Measurements from ENCODE around the gene RAB30. TPM values are rescaled to one million over a fixed set of nuclear protein-coding genes. Genes with fewer than 3 reads are reported as not detected.

The RAB30 gene, protein sequence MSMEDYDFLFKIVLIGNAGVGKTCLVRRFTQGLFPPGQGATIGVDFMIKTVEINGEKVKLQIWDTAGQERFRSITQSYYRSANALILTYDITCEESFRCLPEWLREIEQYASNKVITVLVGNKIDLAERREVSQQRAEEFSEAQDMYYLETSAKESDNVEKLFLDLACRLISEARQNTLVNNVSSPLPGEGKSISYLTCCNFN
- 6.2 and 18.6 TPM in 2 replicates for total RNA-seq

DNA sequence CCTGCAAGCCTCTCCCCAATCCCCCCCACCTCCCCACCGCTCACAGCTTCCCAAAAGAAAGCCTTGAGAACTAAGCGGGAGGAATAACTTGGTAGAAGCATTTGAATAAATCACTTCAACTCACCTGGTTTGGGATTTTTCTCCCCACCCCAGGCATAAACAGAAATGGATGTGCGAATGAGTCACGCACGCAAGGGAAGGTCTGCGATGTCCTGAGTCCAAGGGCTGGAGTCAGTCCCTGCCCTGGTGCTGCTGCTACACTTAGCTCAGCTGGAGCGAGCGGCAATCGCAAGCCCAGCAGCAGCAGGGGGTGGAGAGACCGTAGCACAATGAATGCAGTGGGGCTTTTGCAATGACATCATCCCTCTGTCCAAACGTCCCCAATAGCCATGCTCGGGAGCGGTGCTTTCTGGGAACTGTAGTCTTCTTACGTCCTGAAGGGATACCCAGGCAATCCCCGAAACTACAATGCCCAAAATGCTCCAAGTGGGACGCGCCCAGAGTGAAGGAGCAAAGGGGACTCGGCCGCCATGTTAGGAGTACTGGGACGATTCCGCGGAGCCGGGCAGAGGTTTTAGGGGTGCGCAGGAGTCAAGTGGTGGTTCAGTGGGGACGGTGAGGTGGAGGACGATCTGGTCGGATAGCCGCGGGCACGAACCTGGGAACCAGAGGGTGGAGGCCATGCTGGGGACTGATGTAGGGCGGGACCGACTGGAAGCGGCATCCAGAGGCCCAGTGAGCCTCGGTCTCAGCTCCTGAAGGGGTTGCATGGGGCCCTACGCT, at the start of gene RAB30:
Gene RAB30 (minus strand): TSS at position 331 of the 783 bp plus-strand sequence. CDS start 74,581 bp downstream, outside the sequence.
- DNase-seq (ENCODE audit: extremely low read depth, low read depth, low spot score): peak; percentile 99

DNA sequence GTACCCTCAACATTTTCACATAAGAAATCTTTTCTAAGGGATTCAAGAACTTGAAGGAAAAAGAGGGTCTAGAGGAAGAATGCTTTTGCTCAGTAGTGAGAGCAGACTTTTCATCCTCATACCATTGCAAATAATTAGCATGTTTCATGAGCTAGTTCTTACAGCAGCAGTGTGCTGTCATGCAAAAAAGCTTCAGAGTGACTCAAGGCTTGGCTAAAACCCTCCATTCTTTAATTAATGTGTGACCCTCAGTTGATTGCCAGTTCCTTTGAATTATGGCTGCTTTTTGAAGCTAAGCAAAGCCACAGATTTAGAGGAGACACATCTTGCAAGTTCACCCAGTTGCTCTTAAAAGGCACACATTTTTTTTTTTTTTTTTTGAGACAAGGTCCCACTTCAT, 48.6 kb upstream of the RAB30 start:
- no peak for DNase-seq (ENCODE audit: extremely low read depth, low read depth, low spot score)

DNA sequence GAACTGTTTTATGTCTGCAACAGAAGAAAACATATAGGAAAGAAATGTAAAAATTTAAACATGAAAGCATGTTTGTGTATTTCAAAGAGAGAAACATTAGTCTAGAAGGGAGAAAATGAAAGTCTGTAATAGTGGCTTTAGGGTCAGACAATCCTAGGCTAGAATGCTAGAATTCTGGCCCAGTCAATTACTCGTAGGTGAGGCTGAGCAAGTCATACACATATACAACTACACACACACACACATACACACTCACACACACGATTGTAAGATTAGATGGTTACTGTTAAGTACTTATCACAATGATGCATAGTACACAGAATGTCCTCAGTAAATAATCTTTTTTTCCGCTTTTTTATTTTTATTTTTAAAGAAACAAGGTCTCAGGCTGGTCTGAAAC, 47.5 kb upstream of the RAB30 start:
- DNase-seq (ENCODE audit: extremely low read depth, low read depth, low spot score): no peak

DNA sequence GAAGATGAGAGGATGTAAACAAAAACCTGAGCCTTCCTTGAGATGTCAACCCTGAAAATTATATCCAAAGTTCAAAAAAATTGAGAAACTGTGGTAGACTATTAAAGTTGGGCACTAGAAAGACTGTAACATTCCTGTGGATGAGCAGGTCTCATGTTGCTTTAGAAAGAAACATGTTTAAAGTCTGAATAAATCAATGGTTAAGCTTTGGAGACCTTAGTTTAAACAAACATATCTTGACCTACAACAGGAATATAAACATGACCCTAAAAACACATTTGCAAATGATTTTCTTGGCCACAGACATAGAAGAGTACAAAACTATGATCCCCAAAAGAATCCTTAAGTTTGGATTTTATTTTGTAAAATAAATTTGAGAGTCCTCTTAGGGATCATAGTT, 47.1 kb upstream of the RAB30 start:
- no peak for DNase-seq (ENCODE audit: extremely low read depth, low read depth, low spot score)

DNA sequence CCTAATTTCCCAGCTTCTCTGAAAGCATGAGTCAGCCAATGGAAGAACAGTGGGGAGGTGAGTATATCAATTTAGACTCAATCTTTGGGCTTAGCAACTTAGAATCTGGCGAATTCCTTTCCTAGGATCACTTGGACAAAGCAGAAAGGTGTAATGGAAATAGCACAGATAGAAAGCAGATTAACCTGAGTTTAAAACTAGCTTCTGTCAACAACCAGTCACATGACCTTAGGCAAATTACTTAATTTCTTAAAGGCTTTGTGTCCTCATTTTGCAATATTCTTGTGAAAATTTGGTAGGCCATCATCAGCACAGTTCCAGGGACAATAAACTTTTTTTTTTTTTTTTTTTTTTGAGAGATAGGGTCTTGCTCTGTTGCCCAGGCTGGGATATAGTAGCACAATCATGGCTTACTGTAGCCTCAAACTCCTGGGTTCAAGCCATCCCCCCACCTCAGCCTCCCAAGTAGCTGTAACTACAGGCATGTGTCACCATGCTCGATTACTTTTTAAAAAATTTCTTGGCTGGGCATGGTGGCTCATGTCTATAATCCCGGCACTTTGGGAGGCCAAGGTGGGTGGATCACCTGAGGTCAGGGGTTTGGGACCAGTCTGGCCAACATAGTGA, 44.4 kb upstream of the RAB30 start:
- DNase-seq (ENCODE audit: extremely low read depth, low read depth, low spot score): no peak

DNA sequence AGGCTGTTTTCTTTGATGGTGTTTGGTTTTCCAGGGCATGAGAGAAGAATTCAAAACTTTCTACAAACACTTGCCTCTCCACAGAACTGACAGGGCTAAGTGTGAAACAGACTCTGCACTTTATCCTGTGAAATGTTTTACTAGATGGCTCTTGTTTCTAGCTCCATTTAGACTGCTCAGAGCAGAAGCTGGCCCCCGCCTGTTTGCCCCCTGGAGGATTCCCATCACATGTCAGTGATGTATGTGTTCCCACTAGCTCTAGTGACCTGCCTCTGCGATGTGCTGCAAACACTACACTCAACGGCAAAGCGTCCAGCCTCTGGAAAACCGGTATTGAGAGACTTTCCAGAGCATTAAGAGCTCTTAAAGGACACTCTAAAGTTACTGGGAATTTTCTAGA, 43.9 kb upstream of the RAB30 start:
- no peak for DNase-seq (ENCODE audit: extremely low read depth, low read depth, low spot score)

DNA sequence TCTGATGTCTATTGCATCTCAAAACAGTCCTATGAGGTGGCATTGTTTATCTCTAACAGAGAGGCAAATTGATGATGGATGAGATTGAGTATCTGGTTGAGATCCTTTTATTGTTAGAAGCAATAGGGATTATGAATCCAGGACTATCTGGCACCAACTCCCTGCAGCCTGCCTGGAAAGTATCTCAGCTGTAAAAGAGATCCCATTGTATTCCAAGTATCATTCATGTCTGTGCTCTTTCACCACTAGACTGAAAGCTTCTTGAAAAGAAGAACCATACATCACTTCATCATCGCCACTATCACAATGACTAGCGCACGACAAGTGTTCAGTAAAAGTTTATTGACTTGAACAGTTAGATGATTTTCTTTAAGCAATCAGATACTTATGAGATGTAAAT, 43.3 kb upstream of the RAB30 start:
- no peak for DNase-seq (ENCODE audit: extremely low read depth, low read depth, low spot score)

DNA sequence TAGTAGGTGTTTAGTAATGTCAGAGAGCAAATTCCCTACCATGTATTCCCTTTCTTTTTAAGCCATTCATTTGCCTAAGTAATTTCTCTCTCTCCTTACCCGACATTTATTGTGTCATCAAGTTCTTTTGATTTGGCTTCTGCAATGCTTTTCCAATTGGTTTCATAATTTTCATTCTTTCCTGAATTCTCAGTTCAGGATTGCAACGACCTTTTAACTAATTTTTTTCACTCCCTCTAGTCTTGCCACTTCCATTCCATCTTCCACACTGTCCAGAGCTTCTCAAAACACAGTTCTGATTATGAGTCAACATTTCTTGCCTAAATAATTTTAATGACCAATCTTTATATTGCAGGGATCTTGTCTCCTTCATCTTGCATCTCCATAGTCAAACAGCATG, 41.2 kb upstream of the RAB30 start:
- no peak for DNase-seq (ENCODE audit: extremely low read depth, low read depth, low spot score)

DNA sequence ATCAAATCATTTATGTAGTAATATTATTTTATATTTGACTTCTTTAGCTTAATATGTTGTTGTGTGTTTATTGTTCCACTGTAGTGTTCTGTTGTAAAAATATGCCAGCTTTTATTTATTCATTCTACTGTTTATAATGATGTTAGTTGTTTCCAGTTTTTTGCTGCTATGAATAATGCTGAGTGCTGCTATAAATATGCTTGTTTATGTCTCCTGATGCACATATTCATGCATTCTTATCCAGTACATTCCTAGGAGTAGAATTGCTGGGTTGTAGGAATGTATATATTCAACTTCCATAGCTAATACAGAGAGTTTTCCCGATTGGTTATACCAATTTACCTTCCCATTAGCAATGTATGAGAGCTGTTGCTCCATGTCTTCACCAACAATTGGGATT, 33.5 kb upstream of the RAB30 start:
- DNase-seq (ENCODE audit: extremely low read depth, low read depth, low spot score): no peak

DNA sequence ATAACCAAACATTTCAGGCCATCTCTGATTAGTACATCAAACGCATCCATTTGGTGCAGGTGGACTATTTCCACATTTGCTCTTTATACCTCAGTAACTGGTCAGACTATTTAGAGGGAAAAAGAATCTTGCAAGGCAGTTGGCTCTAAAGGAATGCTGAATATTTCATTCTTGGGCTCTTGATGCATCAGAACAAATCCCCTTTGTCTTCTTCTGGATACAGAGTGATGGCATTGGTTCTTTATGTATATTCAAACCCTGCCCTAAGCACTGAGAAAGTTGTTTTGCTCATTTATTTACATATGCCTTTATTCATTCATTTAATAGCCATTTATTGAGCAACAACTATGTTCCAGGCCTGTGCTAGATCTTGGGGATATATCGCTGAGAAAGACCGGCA, 31.1 kb upstream of the RAB30 start:
- DNase-seq (ENCODE audit: extremely low read depth, low read depth, low spot score): no peak

DNA sequence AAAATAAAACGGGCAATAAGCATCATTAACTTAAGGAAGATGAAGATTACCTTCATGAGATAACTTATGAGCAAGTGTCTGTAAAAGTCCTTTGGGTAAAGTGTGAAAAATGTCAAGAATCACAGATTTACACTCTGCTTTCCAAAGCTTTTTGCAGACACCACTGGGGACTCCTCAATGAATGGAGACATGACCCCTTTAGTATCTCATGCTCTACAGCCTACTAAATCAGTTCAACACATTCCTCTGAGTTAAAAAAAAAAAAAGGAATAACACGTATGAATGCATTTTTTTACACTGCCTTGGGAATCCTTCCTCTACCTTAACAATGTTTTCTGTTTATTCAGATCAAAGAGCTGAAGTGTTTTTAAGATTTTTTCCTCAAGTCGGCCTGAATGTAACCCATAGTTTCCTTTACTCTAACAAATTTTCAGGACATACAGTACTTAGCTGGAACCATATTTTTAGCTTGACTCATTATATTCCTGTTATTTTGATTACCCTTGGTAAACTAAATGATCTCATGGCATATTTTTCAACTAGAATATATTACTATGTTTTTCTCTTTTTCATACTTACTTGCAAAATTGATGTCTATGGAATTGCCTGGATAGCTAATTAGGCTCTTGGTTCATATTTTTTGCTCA, 25.9 kb upstream of the RAB30 start:
- no peak for DNase-seq (ENCODE audit: extremely low read depth, low read depth, low spot score)

DNA sequence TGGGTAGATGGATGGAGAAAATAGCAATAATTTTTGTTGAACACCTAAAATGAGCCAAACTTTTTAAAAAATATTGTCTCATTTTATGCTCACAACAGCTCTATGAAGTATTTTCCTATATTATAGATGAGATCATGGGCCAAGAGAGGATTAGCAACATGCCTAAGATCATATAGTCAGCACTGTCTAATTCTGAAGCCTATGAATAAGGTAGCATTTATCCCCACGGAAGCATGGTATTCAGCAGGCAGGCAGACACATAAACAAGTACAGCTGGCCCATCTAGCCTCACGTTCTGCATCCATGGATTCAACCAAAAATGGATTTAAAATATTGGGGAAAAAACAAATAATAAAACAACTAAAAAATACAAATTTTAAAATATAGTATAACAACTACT, 21.9 kb upstream of the RAB30 start:
- DNase-seq (ENCODE audit: extremely low read depth, low read depth, low spot score): no peak

DNA sequence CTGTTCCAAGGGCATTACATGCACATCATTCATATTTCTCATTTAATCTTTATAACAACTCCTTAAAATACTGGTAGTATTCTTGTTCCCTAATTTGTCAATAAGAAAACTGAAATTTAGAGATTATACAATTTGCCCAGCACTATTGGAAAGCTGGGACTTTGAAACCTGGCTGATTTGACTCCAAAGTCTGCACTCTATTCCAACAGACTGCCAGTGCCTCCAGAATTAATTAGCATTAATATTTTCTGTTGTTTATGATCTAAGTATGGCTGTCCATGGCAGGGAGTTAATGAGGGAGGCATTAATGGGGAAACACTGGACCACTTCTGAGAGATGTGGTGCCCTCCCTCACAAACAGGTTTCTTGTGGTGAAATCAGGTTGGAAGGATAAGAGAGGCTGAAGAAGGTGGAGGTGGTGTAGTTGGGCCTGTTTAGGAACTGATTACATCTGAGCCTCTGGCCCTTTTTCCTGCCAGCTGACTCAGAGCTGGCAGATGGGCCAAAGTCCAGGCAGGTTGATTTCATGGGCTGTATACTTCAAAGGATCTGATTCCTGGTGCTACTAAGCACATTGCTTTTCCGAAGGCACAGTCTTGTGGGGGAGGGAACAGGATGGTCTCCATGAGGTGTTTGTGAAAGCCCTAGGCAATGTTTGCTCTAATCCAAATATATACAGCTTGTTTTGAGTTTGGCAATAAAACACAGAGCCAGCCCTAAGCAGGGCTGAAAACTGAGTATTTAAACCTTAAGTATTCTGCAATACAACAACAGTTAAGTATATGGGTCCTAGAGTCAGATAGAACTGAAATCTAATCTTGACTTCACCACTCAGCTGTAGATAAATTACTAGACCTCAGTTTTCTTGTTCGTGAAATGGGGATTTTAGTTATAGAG, 21.0 kb upstream of the RAB30 start:
- no peak for DNase-seq (ENCODE audit: extremely low read depth, low read depth, low spot score)

DNA sequence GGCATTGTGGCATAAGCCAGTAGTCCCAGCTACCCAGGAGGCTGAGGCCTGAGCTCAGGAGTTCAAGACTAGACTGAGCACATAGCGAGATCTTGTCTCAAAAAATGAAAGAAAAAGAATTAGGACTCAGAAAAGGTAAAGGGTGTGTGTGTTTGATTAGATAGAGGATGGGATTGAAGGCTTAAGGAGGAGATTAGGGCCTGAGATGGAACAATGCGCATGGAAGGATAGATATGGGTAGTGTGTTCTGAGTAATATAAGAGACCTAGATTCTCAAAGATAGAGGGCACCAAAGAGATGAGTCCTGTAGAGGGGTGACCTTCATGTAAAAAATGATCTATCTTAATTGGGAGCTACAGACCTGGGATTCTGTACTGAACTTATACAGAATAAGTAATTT, 17.3 kb upstream of the RAB30 start:
- no peak for DNase-seq (ENCODE audit: extremely low read depth, low read depth, low spot score)

DNA sequence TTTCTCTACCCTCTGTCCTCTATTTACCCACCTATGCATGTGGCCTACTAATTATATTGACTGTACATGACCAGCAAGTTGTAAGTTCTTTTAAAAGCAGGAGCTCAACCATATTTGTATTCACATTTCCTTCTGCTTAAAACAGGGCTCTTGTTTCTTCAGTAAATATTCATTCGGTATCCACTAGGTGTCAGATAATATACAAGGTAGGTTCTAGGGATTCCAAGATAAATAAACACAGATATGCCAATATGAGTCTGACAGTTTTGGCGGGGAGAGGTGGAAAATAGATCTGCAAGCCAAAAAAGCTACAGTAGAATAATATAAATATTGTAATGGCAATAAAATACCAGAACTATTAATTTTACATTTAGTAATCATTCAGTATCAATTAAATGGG, 15.3 kb upstream of the RAB30 start:
- DNase-seq (ENCODE audit: extremely low read depth, low read depth, low spot score): no peak

DNA sequence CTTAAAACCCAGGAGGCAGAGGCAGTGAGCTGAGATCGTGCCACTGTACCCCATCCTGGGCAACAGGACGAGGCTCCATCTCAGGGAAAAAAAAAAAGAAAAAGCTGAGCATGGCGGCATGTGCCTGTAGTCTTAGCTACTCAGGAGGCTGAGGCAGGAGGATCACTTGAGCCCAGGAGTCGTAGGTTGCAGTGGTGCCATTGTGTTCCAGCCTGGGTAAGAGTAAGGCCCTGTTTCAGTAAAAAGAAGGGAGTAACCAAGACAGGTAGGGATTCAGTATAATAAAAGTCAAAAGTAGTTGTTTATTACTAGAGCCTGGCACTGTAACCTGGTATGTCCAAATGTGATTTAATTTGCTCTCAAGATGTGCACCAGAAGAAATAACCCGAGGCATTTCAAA, 8.1 kb upstream of the RAB30 start:
- DNase-seq (ENCODE audit: extremely low read depth, low read depth, low spot score): no peak

DNA sequence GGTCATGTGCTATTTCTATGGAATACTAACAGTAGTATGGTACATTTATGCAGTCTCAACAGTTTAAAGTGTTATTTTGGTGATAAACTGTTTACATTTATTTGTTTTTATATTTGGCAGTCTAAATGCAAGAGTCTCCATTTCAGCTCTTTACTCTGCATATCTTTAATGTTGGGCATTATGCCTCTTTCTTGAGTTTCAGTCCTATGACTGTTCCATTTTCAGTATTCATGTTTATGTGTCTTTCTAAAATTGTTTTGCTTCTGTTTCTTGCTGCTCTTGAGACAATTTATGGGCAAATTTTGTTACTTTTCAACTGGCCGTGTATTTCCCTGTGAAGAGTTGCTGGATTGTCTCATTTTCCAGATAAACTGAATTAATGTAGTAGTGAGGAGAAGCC, 6.6 kb upstream of the RAB30 start:
- DNase-seq (ENCODE audit: extremely low read depth, low read depth, low spot score): no peak

DNA sequence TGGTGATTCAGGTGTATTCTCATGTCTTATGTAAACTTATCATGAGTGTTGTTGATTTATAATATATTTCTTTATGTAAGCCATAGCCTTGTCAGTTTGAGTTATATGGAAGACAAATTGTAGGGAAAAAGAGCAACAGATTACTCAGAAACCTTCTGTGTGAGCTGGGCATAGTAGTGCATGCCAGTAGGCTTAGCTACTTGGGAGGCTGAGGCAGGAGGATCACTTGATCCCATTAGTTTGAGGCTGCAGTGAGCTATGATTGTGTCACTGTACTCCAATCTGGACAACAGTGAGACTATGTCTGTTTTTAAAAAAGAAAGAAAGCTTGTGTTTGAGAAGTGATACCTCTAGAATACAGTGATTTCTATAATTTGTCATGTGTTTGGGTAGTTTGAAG, 2.2 kb upstream of the RAB30 start:
- no peak for DNase-seq (ENCODE audit: extremely low read depth, low read depth, low spot score)

DNA sequence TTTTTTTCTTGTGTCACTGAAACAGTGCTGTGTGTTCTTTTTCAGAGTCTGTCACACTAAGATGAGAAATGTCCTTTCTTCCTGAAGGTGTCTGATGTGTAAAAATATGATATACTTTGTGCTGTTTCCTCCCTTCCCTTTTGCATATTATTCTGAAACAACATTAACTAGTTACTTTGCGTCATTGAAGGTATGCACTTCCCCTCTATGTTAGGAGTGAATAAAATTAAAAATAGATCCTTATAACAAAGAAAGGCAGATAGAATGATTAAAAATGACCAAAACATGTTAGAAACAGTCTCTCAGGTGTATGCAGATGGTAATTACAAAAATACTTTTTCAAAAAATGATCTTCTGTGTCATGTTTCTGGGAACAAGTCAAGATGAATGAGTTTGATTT, 1.6 kb upstream of the RAB30 start:
- DNase-seq (ENCODE audit: extremely low read depth, low read depth, low spot score): no peak

DNA sequence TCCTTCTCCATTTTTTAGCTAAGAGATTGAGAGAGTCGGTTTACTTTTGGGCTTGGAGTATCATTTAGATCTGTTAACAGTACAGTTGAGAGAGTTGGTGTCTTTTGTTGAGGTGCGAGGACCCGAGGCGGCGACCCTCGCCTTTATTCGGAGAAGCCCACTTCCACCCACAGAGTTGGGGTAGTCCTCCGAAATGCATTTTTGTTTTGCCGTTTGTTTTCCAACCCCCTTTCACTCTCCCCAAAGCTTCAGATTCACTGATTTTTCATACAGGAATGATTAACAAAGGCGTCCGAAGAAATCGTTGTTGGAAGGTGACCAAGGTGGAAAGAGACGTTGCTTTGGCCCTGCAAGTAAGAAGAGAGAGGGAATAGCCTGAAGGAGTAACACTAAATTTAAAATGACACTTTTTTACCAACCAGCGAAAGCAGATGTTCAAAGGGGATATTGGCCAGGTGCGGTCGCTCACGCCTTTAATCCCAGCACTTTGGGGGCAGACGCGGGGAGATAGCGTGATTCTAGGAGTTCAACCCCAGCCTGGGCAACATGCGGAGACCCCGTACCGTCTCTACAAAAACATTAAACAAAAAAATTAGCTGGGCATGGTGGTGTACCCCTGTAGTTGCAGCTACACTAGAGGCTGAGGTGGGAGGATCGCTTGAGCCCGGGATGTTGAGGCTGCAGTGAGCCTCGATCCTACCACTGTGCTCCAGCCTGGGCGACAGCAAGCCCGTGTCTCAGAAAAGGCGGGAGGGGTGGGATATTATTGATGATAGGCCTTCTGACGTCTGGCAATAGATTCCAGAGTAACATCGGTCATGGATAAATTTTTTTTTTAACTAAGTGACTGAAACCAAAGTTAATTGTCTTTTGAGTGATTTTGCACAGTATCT, 899 bp upstream of the RAB30 start:
- no peak for DNase-seq (ENCODE audit: extremely low read depth, low read depth, low spot score)

All from glomerular endothelial cell (primary cell).